Inflammatory macrophage treated with lipopolysaccharide for 4 hours (primary cell): Measurements from ENCODE around the gene STARD8.
A peak's percentile ranks its signal among the peaks of the same experiment; 100 is the strongest.

Source experiments
- DNase-seq: peaks from one replicate; pipeline ENCODE4 v3.0.0-alpha.2; 2020

The STARD8 gene

DNA sequence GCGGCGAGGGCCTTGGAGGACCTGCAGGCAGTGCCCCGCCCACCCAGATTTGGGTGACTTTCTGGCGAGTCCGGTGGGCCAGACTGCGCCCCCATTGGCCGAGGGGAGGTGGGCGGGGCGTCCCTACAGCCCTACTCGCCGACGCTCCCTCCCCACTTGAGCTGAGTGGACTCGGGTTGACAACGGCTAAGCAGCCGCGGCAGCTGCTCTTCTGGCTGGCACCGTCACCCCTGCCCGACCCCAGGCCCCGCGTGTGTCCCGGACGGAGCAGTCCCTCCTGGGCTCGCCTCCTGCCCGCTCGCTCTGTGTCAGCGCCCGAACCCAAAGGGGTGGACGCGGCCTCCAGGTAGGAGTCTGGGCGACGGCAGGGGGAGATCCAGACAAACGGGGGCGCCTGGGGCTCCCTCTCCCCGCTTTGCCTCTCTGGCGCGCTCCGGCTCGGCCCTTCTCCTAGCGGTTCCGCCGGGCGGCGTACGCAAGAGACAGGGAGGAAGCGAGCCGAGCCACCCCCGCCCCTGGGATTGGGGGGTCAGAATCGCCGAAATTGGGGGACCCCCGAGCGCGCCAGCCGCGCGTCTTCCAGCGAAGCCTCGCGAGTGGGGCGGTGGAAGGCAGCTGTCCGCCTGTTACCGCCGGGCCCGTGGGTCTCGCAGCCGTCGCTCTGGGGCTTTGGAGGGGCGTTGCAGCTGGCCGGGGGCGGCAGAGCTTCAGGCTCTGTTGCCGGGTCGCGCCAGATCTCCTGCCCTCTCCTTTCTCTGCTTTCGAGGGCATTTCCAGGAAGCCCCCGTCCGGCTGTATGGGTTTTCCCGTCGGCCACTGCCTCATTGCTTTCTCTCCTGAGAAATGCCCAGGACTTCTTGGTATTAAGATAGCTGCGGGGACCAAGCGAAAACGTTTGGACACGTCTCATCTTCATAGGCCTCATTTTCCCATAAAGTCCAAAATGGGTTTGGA lies 46.3 kb downstream of the STARD8 start:
- DNase-seq, result peak; percentile 76

DNA sequence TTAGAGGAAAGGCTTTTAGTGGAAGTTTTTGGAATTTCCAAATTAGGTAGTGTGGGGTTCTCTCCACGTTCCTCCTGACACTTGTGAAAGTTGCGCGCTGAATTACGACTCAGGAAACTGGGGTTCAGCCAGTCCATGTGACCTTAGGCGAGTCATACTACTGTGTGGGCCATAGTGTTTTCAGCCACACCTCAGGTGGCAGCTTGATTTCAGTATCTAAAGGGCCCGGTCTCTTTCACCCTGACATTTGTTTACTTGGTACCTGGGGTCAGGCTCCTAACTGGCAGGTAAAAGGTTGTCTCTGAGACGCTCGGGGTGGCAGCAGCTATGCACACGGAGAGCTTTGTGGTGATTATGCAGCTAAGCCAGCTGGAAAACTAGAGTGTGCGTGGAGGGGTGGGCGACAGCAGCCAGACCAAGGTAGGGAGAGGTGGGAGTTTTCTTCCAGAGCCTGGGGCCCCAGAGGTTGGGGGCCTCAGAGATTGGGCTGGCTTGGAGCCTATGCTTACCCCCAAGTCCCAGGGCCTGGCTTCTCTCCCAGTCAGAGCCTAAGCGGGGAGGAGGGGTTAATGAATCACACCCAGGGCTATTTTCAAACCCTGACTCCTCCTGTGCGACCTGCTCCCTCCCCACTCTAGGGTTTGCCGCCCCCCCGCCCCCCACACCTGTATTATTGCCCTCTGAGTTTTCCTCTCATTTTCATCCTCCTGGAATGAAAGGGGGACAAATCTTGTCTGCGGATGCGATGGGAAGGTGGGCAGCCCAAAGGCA lies 47.2 kb downstream of the STARD8 start:
- peak; percentile 60 for DNase-seq

DNA sequence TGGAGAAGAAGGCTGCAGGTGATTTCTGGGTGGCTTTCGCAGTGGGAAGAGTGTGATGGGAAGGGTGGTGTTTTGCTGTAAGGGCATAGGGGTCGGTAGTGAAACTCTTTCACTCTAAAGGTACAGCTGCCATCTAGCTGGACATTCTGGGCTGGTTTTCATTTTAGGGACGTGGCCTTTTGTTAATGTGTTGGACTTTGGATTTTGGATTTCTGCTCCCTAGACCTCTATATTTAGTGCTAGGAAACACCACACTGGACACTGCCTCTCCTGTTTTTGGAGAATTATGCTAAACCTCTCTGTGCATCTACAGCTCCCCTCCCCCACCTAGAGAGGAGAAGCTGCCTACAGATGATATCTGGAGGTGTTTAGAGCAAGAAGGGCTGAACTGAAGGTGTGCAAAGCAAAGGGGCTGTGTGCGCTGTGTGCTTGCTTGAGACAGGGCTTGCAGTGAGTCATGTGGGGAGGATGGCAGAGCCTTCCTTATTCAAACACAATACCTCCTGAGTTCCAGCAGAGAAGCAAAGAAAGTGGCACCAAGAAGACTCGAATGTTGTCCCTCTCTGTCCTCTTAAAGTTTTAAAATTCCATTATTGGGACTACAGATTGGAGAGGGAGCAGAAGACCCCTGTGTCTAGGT lies 47.9 kb downstream of the STARD8 start:
- DNase-seq, result no peak

DNA sequence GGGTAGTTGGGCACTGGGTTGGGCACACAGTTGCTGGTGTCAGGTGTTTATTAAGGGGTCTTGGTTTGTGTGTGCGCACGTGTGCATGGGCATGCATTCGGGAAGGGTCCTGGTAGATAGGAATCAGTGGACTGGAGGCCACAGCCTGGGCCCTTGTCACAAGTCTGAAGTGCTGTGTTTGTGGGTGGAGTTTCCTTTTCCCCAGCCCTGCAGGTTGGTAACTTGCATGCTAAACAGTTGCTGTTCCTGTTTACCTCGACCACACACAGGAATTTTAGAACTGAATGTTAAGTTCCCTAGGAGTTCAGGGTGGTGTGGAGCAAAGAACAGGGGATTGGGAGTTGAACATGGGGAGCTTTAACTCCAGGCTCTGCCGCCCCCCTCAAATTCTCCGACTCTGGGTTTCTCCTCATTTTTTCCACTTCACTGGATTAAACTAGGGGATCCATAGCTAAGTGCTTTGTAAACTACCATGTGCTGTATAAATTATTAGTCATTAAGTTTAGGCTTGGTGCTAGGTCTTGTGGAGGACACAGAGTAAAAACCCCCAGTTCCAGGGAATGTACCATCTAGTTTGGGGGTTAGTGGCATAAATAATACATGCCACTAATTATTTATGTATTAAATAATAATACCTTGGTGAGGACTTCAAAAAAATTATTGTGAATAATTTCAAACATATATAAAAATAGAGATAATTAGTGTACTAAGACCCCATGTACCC lies 49.0 kb downstream of the STARD8 start:
- peak; percentile 50 for DNase-seq

DNA sequence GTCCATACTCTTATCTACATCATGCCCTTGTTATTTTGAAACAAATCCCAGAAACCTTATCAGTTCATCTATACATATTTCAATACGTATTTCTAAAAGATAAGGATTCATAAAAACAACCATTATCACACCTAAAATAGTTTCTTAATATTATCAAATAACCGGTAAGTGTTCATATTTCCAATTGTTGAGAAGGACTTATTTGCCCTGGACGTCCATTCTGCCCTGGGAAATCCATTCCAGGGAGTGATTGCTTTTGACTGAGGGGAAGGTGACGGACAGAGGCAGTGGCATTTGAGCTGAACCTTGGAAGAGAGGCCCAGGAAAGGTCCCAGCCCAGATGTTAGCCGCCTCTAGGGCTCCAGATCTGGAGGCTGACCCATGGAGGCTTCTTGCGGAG lies 49.6 kb downstream of the STARD8 start:
- DNase-seq, result no peak

DNA sequence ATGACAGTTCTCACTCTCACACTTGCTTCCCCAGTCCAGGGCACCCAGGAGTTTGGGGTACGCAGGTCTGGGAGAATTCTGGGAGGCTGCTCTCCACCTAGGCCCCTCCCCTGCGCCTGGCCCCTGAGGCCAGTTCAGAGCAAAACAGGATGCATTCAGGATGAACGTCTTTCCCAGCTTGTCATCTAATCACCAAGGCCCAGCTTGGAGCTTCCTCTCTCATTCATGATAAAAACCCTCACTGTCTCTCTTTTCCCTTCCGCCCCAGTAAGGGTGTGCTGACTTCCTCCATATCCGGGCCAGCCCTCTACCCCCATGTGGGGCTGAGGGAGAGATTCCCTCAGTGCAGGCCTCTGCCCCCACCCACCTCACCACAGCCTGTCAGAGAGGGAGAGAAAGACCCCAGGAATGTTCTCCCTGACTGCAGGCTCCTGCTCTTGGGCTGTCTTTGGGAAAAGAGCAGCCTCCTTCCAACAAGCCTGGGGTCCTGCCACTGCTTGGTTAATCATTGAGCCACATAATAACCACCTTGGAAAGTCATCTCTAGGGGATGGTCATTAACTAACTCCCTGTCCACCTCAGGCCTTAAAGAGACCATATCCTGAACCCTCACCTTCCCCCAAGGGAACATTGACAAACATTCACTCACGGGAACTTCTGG lies 50.1 kb downstream of the STARD8 start:
- DNase-seq, result peak; percentile 27

DNA sequence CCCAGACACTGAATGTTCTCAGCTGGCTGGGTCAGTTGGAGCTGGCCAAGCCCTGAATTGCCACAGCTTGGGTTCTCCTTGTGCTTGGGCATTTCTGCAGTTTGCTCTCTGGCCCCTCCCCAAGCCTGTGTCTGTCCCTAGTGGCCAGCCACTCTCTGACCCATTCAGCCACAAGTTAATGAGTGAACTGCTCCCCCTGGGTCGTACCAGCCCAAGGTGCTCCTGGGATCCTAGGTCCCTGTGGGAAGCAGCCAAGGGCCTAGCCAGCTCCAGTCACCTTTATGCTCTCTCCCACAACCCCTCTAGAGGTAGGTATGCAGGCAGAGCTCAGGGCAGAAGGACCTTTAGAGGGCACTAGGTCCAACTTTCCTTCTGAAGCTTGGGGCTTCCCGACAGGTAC lies 51.5 kb downstream of the STARD8 start:
- DNase-seq, result peak; percentile 67

DNA sequence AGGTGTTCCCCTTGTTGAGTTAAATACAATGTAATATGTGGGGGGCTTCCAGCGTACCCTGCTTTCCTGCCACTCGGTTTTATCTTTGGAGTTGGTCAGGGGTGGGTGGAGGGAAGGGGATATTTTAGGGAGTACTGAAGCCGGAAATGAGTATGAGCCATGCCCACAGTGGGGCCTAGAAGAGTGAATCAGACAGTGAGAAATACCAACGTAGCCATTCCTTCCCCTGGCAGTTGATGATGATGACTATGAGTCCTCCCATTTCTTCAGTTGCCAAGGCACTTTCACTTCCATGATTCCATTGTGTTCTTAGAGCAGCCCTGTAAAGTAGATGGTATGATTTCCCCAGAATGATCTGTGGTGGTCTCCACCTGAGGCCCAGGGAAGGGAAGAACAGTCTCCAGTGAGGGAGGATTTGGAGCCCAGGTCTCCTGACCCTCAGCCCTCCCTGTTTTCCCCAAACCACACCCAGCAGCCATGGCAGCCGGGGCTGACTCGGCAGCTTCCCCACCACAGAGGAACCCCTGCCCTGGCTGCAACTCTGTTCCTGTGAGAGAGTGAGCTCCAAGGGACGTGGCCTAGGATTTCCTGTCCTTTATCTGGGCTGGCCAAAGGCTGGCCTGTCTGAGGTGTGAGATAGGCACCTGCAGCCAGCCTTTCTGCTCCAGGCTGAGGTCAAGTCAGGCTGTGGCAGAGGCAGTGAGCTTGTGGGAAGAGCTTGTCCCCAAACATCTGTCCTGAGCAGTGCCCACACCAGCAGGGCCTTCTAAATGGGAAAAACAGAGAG lies 52.7 kb downstream of the STARD8 start:
- peak; percentile 86 for DNase-seq

DNA sequence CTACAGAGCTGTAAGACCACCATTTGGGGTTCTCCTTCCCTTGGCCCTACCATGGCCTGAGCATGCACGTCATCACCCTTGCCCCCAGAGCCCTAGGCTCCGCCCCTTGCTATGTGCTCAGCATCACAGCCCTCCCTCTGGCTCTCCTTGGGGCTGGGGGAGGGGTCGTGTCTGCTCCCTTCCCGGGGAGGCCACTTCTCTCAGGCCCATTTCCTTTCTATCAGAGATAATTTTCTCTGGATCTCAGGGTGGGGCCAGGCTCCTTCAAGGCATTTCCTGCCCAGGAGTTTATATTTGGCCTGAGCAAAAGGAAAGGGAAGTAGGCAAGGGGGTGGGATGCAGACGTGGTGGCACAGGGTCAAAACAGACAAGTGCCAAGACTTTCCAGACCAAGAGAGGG lies 55.9 kb downstream of the STARD8 start:
- DNase-seq, result no peak

DNA sequence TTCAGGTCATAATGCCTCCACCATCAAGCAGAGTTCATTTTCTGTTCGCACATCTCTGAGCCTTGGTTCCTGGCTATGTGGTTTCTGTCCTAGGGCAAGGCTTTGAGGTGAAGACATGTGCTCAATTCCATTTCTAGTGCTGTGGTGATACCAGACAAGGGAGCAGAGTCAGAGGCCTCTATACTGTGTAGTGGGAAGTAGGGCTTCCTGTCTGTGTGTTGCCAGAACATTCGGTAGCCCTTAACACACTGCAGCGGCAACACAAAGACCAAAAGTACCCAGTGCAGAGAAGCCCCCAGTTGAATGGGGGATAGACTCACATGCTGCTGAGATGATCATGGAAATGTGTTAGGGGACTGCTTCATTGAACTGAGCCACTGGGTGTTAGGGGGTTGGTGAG lies 56.4 kb downstream of the STARD8 start:
- peak; percentile 58 for DNase-seq

DNA sequence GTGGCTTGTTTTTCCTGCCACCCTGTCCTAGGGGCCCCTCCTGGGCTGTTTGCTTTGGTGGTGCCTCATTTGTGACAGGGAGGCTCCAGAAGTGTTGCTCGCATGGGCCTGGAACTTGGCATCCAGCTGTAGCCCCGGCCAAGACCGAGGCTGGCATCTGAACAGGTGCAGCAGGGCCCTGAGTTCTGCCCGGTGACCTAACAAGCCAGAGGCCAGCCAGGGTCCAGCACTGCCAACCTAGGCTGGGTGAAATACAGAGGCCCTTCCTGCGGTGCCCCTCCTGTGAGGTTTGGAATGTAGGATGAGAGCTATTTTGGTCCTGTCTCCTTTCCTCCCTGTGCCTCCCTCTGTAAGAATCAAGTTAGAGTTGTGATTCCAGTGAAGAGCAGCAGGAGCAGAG lies 58.5 kb downstream of the STARD8 start:
- DNase-seq, result no peak

DNA sequence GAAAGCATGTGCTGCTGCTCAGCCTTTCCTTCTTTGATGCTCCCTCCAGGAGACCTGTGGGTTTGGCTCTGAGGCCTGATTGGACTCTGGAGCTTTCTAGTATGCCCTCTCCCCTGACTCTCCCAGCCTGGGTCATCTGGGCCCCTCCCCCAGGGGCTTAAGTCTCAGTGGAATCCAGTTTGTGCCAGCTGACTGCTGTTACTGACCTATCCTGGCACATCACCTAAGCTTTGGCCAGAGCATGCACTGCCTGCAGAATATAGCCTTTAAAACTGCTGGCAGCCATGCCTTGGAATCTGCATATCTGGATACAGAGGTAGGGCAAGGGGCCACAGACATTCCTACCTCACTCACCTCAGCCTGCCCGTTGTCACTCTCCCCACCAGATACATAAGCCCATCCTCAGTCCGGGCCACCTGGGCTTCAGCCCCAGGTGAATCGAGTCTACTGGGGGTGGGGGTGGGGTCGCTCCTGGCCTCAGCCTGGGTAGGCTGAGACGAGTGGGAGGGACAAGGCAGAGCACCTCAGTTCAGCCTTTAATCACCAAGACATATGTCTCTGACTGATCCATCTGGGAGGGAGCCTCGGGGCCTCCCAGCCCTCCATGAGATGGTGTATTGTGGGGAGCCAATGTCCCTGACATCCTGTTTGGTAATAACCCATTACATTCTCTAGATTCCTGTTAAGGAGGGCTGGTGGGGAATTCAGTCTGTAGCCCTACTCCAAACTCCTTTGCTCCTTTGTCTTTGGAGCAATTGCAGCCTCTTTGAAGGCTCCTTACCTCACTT lies 61.2 kb downstream of the STARD8 start:
- DNase-seq, result no peak

DNA sequence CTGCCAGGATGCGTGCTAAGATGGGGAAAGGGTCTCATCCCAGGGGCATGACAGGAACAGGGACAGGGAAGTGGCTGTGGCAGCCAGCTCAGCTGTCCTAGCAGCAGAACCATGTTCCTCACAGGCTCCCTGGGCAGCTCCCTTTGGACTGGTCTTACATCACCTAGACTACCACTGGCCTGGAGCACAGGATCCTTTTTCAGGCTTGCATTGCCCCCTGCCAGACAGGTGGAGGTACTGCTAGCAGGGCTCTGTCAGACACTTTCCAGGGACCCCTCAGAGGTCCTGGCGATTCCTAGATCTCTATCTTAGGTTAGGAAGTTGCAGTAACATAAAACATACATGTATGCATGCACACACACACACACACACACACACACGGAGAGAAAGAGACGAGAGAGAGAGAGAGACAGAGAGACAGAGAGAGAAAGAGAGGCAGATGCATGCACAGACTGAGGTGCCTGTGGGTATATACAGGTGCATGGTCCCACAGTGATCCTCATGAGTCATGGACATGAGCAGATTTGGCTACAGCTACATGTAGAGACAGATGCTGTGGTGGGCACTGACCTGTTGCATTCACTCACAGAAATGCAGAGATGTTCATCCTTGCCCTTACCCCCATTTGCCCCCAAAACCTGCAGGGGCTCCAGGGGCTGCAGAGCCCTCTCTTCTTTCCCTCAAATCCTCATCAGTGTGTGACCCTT lies 63.6 kb downstream of the STARD8 start:
- no peak for DNase-seq

DNA sequence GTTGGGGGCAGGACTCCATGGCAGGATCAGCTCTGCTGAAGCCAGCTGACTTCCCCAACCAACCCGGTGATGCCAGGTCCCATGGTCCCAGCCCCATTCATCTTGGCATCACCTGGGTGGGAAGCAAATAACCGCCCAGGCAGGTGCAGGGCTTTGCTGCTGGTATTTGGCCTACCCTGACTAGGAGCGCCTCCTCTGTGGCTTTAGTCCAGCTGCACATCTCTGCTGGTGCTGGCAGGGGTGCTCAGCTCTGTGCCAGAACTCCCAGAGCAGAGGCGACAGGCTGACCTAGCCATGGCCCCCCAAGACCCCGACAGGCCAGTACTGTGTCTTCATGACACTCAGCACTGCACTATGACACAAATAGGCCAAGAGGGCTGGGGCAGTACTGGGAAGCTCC lies 64.4 kb downstream of the STARD8 start:
- no peak for DNase-seq

DNA sequence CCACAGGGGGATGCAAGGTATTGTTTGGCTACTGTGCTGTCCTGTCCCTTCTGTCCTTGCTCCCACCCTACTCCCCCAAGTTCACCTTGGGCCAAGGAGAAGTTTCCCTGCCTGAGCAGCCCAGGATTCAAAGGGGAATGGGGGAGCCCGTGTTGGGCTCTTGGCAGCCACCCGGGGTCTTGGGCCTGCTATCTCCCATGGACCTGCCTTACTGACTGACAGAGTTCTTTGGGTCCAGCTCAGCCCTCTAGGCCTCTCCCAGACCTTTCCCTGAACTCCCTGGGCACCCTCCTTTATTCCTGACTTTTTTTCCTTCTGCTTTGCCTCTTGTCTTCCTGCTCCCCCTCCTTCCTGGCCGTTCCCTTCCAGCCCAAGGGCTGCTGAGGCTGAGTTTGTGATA lies 67.4 kb downstream of the STARD8 start:
- no peak for DNase-seq

DNA sequence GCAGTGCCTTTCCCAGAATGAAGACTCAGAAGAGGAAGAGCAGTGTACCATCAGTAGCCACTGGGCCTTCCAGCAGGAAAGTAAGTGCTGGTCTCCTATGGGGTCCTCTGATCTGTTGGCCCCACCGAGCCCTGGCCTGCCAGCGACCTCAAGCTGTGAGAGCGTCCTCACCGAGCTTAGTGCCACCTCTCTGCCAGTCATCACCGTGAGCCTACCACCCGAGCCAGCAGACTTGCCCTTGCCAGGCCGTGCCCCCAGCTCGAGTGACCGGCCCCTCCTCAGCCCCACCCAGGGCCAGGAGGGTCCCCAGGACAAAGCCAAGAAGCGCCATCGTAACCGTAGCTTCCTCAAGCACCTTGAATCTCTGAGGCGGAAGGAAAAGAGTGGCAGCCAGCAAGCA lies 69.7 kb downstream of the STARD8 start:
- DNase-seq, result no peak

DNA sequence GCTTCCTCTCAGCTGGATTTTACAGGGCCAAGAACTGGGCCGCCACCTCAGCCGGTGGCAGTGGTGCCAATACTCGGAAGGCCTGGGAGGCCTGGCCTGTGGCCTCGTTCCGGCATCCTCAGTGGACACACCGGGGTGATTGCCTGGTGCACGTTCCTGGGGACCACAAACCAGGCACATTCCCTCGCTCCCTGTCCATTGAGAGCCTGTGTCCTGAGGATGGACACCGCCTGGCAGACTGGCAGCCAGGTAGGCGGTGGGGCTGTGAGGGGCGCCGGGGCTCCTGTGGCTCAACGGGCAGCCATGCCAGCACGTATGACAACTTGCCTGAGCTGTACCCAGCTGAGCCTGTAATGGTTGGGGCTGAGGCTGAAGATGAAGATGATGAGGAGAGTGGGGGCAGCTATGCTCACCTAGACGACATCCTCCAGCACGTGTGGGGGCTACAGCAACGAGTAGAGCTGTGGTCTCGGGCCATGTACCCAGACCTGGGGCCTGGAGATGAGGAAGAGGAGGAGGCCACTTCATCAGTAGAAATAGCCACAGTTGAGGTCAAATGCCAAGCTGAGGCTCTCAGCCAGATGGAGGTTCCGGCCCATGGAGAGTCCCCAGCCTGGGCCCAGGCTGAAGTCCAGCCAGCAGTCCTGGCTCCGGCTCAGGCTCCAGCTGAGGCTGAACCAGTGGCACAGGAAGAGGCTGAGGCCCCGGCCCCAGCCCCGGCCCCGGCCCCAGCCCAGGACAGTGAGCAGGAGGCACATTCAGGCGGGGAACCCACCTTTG lies 70.4 kb downstream of the STARD8 start:
- no peak for DNase-seq

DNA sequence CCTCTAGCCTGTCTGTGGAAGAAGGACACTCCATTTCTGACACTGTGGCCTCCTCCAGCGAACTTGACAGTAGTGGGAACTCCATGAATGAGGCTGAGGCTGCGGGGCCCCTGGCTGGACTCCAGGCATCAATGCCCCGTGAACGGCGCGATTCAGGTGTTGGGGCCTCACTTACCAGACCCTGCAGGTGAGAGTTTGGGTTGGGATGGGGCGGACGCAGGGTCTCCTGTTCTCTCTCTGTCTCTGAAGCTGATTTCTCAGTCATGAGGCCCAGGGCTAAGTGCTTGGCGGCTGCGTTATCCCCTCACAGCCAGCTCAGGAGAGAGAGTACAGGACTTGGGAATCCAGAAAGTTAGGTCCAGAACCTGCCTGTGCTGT lies 71.0 kb downstream of the STARD8 start:
- no peak for DNase-seq
